Left colon (tissue), 2 donors: ENCODE measurements around the gene P2RX3. TPM values are rescaled to one million over a fixed set of nuclear protein-coding genes. Genes with fewer than 3 reads are reported as not detected.
"Not testable (repeated sequence)": the region's sequence is repeated elsewhere in the genome, so short reads cannot be mapped to it uniquely, and the experiment has no call there.

Experiments
- ATAC-seq: fragments of 200-7000 bp; cut with Tn5 transposase; one replicate; pipeline ENCODE4 v1.9.1; 2020; ENCODE audit warnings: mild to moderate bottlenecking, moderate library complexity
- DNase-seq, 2 donors: peaks; one replicate each; pipeline ENCODE4 v3.0.0-alpha.2; 2020
- intact Hi-C, 2 donors: fragments of 100-400 bp; cut with DNase I in 1 of 2; cut with micrococcal nuclease in 1 of 2; formaldehyde crosslinking; loops; one replicate each; pipeline versions ENCODE4 v1.11.2 to v1.14.0; 2022; cut with DNase I, micrococcal nuclease
- total RNA-seq, 2 donors: library from RNA; stranded (reverse); fragmentation: NEBNext Ultra II Directional; extraction: Animal tissue kit (Norgen Biotek cat#: 25700); gene quantifications; one replicate each; pipeline ENCODE4 v1.2.1, GENCODE V29; 2021
- donor health status: DM: no; HTN: no; CAD: no.
- donor health status: DM: yes; HTN: yes; CAD: no.

Gene P2RX3
- total RNA-seq, 2 donors from 2014 or later = not detected

DNA sequence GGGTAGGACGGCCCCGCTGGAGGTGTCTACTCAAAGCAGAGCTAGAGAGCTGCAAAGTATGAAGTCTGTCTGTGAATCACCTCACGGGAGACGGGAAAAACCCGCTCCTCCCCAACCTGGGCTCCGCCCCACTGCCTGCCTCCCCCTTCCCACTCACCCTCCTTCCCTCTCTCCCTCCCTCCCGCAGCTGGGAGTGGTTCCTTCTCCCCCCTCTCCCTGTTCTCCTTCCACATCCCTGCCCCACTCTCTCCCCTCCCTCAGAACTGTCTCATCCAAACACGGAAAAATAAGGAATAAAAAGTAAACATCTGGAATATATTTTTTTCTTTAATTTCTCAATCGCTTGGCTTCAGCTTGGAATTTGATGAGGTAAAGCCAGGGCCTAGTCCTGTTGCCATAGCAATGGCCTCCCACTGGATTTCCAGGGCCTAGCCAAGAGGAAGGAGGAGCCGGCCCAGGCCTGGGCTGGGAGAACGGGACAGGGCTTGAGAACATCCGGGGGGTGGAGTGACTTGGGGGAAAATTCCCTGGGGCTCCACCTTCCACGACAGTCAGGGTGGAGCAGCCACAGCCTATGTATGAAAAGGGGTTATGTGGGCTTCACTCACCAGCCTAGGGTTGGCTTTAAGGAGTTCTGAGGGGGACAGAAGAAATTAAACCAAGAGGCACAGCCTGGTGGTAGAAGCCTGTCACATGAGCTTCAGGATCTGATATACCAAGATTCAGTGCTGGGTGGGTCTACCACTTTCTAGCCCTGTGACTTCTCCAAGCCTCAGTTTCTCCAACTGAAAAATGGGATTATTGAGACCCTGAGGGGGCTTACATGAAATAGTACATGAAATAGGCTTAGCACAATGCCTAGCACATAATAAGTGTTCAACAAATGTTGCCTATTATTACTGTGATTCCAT is 15.6 kb upstream of the P2RX3 start:
- intact Hi-C loops = no loop called here
- ATAC-seq = peak; percentile 52
- DNase-seq = peak; percentile 84 to 95

DNA sequence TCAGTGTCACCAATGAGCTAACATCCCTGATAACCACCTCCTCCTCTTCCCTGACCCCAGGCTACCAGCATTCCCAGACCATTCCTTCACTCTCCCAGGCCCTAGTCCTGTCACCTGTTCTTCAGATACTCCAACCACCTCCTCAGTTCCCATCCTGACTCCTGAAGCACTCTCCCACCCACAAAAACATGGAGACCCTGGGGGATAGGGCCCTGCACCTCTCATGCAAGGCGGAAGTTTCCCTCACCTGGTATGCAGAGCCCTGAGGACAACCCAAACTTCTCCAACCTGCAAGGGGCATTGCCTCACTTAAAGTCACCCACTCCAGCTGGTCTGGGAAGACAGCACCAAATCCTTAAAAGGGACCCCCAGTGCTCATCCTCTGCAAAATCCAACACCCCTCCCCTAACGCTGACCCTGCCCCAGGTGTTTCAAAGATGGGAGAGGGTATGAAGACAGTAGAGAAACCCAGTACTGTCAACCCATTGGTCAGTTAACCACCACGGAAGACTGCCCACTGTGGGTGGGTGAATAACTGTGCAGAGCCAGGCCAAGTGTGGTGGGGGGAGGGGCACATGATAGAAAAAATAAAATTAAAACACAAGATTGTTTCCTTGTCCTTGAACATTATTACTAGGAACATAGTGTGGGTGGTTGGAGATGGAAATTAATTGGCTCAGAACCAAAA is 14.8 kb upstream of the P2RX3 start:
- DNase-seq (no peak), ATAC-seq (no peak)
- intact Hi-C loops = no loop called here

- intact Hi-C loops = no loop called here
Measured at GRCh38 chr11:57323855-57324153, 14.3 kb upstream of the P2RX3 start.

DNA sequence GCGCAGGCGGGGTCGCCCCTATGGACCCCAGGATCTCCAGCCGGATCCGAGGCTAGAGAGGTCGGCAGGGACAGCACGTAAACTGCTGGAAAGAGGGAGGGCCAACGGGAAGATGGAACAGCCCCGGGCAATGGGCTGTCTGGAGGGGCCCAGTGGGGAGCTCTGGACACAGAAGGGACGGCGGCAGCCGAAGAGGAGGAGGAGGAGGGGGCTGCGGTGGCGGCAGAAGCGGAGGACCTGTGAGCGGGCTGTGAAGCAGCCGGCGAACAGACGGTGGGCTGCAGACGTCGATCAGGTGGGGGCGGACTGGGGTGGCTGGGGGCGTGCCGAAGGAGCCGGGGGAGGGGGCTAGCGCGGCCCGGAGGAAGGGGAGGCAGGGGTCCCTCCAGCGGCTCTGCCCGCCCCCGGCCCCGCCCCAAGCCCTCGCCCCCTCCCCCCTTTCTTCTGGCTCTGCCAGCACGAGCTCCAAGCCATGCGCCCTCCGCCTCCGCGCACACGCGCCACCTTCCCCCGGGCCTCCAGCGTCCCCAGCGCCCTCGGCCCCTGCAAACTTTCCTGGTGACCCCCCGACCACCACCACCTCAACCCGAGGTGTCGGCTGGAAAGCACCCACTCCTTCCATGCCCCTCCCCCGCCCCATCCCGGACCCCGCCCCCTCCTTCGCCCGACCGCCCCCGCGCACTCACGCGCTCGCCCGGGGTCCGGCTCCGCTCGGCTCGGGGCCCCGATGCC is 13.8 kb upstream of the P2RX3 start:
- intact Hi-C loops = no loop called here
- ATAC-seq = peak; percentile 4
- peak; percentile 63 to 64 for DNase-seq

More at GRCh38 chr11:57323855-57324153, 14.3 kb upstream of the P2RX3 start:
- ATAC-seq = no peak
- DNase-seq = no peak

DNA sequence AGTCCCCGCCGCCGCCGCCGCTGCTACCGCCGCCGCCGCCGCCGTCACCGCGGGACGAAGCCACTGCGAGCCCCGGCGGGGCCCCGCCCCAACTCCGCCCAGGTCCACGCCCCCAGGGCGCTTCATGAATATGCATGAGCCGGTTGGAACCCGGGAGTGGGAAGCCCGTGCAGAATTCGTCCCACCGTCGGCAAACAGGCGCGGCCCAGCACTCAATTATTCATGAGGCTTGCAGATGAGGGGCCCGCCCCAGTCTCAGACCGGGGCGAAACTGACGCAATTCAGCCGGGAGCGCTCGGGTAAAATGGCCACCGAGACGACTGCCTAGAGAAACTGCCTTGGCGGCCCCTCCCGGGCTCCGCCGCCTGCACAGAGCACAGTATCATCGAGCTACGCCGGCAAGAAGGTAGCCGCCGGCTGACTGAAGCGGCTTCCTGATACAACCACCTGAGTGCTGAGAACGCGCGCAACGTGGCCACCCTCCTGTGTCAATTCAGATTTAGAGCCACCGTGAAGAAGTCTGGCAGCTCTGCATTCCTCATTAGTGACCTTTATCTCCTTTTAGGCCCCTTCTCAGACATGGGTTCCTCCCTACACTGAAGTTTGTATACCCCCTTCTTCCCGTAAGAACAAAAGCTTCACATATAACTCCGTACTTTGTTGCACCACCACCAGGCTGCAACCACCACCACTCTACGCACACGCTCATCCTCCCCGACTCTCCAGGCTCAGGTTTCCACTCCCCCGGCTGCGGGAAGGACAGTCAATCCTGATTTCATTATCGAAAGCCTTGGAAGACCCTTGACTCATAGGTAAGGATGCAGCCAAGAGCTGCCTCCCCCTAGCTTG is 13.0 kb upstream of the P2RX3 start, which contains the start of gene TNKS1BP1:
Gene TNKS1BP1, minus strand, starts transcription at position 67 of the 849 bp plus-strand sequence. CDS start 3,067 bp downstream, outside the sequence.
- DNase-seq (peak; percentile 97 to 99), ATAC-seq (peak; percentile 74)
- intact Hi-C loops = no loop called here

DNA sequence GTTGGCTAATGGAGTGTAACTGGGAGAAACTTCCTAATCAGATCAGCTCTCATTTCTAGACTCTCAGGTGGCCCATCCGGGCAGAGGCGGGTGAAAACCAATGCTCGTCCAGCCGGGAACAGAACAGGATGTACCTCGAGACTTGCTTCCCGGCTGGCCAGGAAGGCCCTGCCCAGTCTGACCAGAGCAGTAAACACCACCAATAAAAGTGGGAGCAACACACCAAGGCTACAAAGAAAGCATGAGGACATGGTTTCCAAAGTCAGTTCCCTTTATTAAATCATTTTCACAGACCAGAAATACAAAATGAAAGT is 12.5 kb upstream of the P2RX3 start:
- ATAC-seq (peak; percentile 52), DNase-seq (peak; percentile 73 to 86)
- intact Hi-C loops = no loop called here

DNA sequence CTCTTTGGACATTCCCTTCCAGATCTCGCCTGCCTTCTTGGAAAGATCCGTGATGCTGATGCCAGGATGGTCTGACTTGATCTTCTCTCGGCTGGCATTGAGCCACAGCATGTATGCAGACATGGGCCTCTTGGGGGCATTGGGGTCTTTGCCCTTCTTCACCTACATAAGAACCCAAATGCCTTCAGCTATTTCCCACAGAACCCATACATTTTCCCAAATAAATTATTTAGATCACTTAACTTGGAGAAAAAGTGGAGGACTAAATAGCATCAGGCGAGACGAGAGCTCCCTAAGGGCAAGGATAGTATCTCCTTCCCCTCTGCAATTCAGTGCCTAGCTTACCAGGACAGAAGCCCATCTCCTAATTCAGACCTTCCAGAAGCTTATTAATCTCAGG is 10.4 kb upstream of the P2RX3 start:
- ATAC-seq = no peak
- intact Hi-C loops = no loop called here
- DNase-seq = no peak

- intact Hi-C loops = no loop called here
- DNase-seq (no peak), ATAC-seq (no peak)
Measured at GRCh38 chr11:57330029-57330428, 8.1 kb upstream of the P2RX3 start.

DNA sequence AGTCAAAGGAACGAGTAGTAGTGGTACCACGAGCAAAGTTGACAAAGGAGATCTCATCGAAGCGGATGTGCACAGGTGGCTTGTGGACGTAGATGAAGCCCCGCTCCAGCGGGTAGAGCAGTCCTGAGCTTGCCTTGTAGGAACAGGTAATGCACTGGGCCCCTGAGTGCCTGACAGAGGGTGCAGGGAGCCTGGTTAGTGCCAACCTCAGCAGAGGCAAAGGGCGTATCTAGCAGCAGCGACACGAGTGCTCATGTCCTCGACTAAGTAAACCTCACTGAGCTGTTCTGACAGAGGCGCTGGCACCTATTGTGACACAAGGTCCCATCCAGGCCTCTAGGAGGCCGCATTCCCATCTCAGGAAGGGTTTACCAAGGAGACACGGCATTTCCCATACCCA is 6.4 kb upstream of the P2RX3 start:
- ATAC-seq = no peak
- DNase-seq = no peak
- intact Hi-C loops = no loop called here

- no peak for ATAC-seq
- intact Hi-C loops = no loop called here
- no peak for DNase-seq
Measured at GRCh38 chr11:57332694-57333440, 5.3 kb upstream of the P2RX3 start.

GRCh38 chr11:57335023-57335342 is 3.2 kb upstream of the P2RX3 start:
- DNase-seq (no peak), ATAC-seq (no peak)
- intact Hi-C loops = no loop called here

GRCh38 chr11:57335343-57336110 is 2.6 kb upstream of the P2RX3 start, which contains the start of gene SSRP1:
TSS of gene SSRP1 (minus strand) at chr11:57335892. CDS start at chr11:57335121, 771 bp downstream.
- ATAC-seq = peak; percentile 98
- intact Hi-C loops = no loop called here
- peak; percentile 91 for DNase-seq

- intact Hi-C loops = no loop called here
- no peak for DNase-seq
- peak; percentile 4 for ATAC-seq
Measured at GRCh38 chr11:57336111-57336666, 2.0 kb upstream of the P2RX3 start.

- intact Hi-C loops, ATAC-seq, DNase-seq: not testable (repeated sequence)
Measured at GRCh38 chr11:57336856-57337255, 1.3 kb upstream of the P2RX3 start.

GRCh38 chr11:57339328-57339727 is 1.2 kb downstream of the P2RX3 start:
- no peak for ATAC-seq
- DNase-seq = no peak
- intact Hi-C loops = no loop called here

DNA sequence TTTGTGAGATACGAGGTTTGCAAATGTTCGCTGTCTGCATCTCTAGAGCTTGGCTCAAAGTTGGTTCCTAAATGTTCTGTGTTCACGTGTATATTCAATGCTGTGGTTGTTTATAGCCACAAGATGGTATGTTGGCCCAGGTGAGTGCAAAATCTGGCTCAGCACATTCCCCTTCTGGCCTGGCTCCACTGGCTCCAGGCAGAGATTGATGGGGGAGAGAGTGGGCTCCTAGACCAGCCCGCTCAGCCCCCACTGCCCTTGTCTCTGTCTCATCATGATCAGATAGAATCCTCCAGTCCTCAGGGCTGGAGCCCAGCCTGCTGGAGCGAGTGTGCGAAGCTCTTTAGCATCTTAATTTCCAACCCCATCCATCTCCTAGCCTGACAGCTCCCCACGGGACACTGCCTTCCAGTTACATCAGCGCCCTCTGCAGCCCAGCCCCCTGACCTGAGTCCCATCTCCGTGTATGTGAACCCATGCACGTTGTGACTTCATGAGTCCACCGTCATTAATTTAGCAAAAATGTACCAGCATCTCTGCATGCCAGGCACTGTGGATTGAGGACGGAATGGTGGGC is 2.0 kb downstream of the P2RX3 start:
- ATAC-seq (no peak), DNase-seq (no peak)
- intact Hi-C loops = loop anchor here in 1 of 2 donors (10.0 kb wide), 2 partner anchors 185 to 305 kb away; partner anchors contain the start of gene YPEL4
